Ovary (tissue), 3 donors: ENCODE data around the gene MFGE8.

Experiments used
- CTCF ChIP-seq, 3 donors: fragments of 450-650 bp in 2 of 3; fragments of 200-600 bp in 1 of 3; IDR thresholded peaks; one replicate each; pipeline versions ENCODE4 v1.5.1 to v1.8.0; 2016 to 2022; ENCODE audit warnings: antibody characterized with exemption in 3 of 3, mild to moderate bottlenecking in 1 of 3
- POLR2A ChIP-seq: fragments of 450-650 bp; IDR thresholded peaks from one replicate; pipeline ENCODE4 v1.6.1; 2017; ENCODE audit warnings: antibody characterized with exemption, mild to moderate bottlenecking, moderate library complexity
- donor health status: DM: no; HTN: no; CAD: no.

DNA sequence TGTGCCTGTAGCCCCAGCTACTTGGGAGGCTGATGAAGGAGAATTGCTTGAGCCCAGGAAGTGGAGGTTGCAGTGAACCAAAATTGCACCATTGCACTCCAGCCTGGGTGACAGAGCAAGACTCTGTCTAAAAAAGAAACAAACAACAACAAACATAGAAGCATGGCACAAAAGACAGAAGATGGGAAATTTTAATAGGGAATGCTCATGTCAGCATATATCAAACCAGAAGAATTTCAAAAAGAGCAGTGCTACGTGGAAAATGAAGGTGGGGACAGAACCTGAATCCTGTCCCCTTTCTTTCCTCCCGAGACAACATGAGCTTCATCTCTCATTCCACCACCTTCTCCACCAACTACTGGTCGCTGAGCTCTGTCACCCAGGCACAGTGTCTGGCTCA, 46.3 kb upstream of the MFGE8 start:
- no peak for TF ChIP-seq CTCF (IDR thresholded peaks at IDR 0.05)
- no peak for TF ChIP-seq POLR2A
